Activated CD4-positive, alpha-beta T cell treated with anti-CD3 and anti-CD28 coated beads for 4 hours (primary cell): ENCODE results near the gene BMP8A.
A peak's percentile ranks its signal among the peaks of the same experiment; 100 is the strongest.
"Not testable (repeated sequence)": the region's sequence is repeated elsewhere in the genome, so short reads cannot be mapped to it uniquely, and the experiment has no call there.

Experiments used
- DNase-seq, 2 donors: peaks; one replicate each; pipeline ENCODE4 v3.0.0-alpha.2; 2020

BMP8A gene

GRCh38 chr1:39484564-39484963, 6.9 kb upstream of the BMP8A start:
- no peak for DNase-seq

DNA sequence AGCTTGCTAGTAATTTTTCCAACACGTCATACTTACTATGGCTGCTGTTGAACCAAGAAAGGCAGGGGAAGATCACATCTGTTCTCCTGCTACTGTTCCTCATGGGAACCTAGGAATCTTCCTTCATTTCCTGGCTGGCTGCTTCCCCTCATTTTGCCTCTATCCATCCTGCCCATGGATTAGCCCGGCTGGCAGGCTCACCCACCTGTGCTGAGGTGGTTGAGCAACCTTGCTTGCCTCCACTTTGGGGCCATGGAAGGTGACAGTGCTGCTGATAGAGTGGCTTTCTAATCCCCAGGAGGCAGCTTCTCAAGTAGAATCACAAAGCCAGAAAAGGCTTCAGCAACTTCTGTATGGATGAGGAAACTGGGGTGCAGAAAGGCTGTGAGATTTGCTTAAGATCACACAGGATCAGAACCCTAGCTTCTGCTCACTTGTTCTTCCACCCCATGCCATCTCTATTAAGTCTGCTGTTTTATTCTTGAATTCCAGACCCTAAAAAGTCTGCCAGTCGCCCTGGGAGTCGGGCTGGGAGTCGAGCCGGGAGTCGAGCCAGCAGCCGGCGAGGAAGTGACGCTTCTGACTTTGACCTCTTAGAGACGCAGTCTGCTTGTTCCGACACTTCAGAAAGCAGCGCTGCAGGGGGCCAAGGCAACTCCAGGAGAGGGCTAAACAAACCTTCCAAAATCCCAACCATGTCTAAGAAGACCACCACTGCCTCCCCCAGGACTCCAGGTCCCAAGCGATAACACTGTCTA, 6.2 kb upstream of the BMP8A start:
- no peak for DNase-seq

- no peak for DNase-seq
Measured at GRCh38 chr1:39488012-39488545, 3.4 kb upstream of the BMP8A start.

DNA sequence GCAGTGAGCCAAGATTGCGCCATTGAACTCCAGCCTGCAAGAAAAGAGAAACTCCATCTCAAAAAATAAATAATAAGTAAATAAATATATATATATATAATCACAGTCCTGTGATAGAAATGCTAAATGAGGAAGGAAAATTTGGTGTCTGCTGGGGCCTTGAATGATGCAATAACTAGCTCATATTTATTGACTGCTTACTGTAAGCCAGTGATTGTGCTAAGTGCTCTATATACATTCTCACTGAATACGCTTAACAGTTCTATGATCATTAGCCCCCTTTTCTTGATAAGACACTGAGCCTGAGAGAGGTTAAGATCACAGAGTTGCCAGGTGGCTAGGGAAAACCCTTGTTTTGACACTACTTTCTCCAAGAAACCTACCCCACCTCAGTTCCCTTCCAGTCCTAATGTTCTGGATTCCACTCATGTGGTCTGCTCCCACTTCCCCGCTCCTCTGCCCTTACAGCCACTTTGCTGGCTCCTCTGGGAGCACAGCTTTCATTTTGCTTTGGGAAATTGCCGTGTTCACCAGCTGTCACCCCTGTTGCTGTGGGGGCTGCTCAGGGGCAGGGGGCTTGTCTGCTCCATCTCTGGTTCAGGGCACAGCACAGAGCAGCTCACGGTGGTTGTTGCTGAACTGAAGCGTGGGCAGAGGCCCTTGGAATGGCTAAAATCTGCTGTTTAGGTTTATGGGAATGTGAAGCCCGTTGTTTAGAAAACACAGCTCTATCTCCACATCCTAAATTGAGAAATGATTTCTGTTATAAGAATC, 2.5 kb upstream of the BMP8A start:
- DNase-seq: no peak

GRCh38 chr1:39489567-39490239, 1.7 kb upstream of the BMP8A start:
- no peak for DNase-seq

- peak; percentile 16 to 35 for DNase-seq
Measured at GRCh38 chr1:39490596-39491145, 765 bp upstream of the BMP8A start.

DNA sequence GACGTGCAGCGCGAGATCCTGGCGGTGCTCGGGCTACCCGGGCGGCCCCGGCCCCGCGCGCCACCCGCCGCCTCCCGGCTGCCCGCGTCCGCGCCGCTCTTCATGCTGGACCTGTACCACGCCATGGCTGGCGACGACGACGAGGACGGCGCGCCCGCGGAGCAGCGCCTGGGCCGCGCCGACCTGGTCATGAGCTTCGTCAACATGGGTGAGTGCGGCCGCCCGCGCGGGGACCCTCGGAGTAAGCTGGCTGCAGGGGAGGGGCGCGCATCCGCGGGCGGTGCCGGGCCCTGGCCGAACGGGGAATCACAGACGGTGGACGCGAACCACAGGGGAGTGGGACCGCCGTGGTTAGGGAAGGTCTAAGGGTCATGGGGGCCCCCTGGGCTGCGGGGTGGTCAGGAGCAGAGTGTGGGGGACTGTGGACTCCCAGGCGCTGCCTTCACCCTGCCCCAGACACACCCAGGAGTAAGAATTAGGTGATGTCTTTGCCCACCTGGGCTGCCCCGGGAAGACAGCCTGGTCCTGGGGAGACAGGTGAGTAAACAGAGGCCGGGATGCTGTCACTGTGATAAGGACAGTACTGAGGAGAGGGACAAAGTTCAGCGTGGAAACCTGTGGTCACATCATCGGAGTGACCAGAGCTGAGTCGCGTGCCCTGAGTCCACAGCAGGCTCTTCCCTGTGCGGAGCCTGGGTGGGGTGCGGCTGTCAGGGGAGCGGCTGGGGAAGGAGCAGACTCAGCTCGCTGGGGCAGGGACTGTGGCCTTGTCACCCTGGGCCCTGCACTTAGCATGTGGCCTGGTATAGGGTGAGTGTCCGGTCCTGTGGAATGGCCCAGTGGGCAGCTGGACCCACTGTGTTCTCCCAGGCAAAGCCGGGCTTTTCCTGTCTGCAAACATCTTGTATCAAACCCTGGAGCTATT, 944 bp downstream of the BMP8A start:
- DNase-seq: not testable (repeated sequence)

DNA sequence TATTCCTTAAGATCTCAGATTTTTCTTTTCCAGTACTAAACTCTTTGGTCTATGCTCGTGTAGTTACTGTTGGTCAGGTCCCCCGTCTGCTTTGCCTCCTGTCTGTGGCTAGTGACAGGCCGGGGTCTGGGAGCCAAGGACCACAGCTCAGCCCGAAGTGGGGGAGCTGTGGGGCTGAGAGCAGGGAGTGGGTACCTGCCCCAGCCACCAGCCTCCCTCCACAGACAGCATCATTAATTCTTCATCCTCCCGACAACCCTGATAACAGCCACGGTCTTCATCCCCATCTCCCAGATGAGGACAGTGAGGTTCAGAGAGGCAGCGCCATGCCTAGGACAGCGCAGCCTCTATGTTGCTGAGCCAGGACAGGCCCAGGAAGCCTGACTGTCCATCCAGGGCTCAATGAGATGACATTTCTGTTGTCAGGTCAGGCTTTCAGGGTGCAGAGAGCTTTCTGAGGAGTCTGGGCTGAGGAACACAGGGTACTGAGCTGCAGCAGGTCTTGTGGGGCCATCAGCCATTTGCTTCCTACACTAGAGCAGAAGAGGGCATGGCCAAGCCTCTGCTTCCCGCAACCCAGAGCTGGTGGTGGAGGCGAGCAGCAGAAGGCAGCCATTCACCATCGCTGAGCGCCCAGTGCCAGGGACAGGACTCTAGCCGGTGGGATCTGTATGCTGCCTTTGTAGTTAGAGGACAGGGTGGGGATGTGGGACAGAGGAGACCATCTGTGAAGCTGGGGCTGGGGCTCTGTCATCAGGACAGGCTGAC, 1.8 kb downstream of the BMP8A start:
- not testable (repeated sequence) for DNase-seq

DNA sequence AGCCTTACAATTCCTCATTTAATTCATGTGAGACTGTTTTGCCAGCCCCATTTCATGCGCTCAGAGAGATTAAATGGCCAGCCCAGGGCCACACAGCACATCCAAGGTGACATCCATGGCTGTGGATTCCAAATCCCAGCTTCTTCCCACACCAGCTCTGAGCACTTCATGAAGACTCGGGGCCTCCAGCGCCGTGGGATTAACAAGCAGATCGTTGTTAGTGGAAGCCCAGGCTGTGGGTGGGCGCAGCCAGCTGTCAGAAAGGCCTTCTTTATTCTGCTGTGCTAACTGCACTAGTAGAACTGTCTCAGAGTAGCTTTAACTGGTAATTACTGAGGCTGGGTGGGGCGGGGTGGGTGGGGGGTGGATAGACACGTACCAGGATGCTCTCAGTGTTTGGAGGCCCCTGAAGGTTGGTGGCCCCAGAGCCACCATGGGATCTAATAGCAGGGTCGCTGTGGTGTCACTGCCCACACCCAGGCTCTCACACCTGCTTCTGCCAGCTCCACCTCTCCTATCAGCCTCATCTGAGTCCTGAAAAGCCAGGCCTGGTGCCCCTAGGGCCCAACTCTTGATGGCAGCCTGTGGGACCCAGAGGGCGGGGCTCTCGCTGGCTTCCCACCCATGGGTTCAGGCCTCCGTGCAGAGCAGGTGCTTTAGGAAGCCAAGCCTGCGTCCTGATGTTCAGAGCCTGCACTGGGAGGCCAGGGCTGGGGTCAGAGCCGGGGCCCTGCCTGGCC, 3.4 kb downstream of the BMP8A start:
- no peak for DNase-seq

DNA sequence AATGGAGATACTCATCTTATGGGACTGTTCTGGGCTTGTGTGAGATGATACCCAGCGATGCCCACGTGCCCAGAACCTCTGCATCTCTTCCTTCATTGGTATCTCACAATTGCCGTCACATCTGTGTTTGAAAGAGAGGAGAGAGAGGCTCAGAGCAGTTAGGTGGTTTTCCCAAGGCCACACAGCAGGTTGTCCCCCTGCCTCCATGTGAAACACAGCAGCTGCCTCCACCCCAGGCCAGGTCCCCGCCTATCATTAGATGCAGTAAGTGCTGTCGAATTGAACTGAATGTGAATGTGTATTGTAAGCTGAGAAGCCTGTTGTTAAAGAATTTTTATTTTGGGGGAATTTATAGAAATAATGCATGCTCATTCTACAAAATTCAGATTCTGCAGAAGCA, 5.1 kb downstream of the BMP8A start:
- not testable (repeated sequence) for DNase-seq

GRCh38 chr1:39497585-39497984, 6.1 kb downstream of the BMP8A start:
- DNase-seq: no peak

DNA sequence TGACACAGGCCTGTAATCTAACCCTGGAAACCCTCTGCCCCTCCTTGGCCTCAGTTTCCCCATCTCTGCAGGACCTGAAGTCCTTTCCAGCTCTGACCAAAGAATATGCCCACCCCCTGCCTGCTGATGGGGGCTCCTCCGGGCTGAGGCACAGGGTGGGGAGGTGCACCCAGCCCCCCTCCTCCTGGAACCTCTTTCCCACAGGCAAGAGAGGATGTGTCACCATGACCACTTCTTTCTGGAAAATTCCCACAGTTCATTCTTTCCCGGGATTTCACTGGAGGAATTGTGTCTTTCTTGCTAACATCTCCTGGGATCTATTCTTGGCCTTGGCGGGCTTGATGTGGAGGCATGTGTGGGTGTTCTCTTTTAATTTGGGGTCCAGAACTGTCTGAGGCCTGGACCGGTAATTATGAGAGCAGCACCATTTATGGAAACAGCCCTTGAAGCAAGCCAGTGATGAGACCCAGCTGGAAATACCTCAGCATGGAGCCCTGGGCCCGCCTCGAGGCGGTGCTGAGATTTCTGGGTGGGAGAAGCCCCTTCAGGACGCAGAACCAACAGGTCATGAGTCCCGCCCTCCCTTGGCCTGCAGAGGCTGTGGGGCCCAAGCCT, 6.8 kb downstream of the BMP8A start:
- DNase-seq: not testable (repeated sequence)

DNA sequence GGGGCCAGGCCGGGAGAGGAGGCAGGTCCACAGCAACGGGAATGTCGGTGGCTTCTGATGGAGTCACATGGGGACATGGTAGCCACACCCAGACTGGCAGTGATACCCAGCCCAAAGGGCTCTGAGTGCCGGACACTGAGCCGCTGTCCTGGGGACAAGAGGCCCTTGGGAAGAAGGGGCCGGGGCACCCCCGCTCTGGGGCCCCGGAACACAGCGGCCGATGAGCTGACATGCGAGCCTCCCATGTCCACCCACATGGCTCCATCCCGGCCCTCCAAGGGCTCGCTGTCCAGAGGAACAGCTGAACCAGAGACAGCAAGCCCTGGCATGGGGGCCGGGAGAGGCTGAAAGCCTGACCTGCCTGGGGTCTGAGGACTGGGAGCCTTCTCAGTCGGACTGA, 7.4 kb downstream of the BMP8A start:
- DNase-seq: not testable (repeated sequence)

DNA sequence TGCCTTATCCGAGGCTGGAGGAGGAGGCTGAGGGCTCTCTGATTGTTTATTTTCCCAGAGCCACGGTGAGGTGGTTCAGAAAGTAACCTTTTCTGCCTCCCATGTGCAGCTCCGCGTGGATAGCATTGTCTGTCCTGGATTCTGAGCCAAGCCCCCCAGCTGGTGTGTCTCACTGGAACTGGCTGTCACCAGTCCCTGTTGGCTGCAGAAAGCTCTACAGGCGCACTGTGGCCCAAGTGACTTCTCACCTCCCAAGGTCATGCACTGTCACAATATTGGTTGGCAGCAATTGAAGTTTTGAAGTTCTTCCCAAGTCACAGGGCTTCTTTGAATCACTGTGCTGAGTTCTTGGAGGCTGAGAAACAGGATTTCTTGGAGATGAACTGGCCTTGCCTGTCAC, 8.2 kb downstream of the BMP8A start:
- DNase-seq: no peak

GRCh38 chr1:39500862-39501389, 9.5 kb downstream of the BMP8A start:
- DNase-seq: no peak

- DNase-seq: no peak
Measured at GRCh38 chr1:39501666-39502065, 10.2 kb downstream of the BMP8A start.

GRCh38 chr1:39504436-39504835, 13.0 kb downstream of the BMP8A start:
- DNase-seq: not testable (repeated sequence)

- no peak for DNase-seq
Measured at GRCh38 chr1:39505289-39505688, 13.9 kb downstream of the BMP8A start.

- no peak for DNase-seq
Measured at GRCh38 chr1:39507230-39507928, 15.9 kb downstream of the BMP8A start.
